ENCODE measurements around the gene NKX2-3.

Gene NKX2-3

DNA sequence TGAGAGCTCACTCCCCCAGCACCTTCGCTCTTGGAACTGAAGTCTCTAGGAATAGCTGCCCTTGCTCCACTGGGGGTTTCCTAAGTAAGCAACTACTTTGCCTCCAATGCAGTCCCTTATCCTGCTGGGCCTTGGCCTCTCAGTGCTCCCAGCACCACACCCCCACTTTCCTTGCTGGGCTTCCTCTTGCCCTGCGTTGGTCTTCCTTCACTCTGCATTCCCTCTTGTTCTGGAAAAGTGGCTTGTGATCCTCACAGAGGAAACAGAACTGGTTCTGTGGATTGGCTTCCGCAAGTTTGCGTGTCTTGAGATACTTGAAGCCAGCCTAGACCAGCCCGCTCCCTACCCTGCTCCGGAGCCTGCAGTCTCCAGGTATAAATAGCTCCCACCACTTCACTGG lies 6.4 kb downstream of the NKX2-3 start:
- no peak for DNase-seq

DNA sequence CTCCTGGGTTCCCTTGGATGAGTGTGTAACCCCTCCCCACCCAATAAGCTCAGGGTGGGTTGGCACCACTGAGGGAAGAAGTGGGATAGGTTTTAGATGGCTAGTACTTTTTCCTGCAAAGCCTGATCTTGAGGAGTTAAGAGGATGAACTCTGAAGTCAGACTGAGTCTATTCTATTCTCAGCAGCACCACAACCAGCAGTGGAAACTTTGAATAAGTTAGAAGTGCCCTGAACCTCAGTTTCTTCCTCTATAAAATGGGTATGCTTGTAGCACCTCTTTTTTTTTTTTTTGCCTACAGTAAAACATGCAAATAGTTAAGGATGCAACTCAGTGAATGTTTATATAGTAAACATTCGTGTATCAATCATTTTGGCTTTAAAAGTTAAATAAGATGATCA lies 7.1 kb downstream of the NKX2-3 start:
- DNase-seq, result no peak

DNA sequence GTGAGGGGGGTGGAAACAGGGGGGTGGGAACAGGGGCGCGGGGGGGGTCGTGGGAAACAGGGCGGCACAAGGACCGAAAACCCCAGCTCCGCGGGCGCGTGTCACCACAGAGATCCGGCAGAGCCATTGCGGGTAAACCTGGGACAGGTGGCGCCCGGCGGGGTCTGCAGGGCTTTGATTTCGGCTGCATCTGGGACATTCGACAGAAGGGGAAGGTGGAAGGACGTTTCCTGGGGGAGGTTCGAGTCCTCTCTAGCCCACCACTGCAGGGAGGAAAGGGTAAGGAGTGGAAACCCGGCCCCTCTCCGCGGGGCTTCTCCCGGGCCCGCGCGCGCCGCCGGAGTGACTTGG lies 7.5 kb downstream of the NKX2-3 start:
- no peak for DNase-seq

DNA sequence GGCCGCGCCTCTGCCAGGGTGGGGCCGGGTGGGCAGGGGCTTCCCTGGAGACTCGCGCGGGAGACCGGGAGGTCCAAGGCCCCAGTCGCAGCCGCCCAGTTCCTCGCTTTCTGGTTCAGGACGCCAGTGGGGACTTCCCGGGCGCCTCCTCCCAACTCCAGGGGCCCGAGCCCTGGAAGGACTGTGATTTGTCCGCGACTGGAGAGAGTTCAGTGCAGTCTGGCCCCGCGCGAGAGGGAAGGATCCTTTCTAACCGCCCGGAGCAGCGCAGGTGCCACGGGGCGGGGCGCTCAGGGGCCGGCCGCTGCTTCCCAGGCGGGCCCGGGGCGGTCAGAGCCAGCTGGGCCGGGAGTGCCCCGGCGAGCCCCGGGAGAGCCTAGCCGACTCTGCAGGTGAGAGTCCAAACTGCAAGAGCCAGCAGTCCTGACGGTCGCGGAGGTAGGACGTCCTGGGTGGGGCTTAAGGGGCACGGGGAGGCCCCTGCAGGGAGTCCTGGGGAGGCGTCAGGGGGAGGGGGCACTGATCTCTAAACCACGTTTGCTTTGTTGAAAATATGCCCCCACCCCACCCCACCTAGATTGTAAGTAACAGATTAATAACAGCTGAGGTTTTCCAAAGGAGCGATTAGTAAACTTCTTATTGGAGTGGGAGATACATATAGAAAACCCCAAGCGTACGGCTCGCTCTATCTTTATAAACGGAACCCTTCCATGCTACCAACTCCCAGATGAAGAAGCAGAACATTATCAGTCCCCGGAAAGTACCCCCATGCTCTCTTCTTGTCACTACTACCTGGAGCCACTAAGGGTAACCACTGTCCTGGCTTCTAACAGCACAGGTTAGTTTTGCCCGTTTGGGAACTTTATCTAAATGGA lies 8.2 kb downstream of the NKX2-3 start:
- no peak for DNase-seq

DNA sequence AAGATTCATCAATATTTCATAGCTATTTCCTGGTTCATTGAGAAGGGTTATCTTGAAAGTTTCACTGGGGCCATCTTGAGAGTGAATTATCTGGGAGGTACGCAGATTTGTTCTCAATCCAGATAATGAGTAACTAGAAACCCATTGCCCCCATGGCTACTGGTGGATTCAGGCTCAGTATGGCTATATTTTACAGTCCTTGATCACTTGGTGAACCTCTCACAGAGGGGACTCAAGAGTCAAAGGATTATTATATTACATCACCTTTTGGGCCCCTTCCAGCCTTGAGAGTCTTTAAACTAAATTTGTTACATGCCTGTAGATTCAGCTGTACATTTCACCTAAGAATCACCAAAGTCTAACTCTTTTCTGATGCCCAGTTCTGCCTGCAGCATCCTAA lies 11.6 kb downstream of the NKX2-3 start:
- no peak for DNase-seq

DNA sequence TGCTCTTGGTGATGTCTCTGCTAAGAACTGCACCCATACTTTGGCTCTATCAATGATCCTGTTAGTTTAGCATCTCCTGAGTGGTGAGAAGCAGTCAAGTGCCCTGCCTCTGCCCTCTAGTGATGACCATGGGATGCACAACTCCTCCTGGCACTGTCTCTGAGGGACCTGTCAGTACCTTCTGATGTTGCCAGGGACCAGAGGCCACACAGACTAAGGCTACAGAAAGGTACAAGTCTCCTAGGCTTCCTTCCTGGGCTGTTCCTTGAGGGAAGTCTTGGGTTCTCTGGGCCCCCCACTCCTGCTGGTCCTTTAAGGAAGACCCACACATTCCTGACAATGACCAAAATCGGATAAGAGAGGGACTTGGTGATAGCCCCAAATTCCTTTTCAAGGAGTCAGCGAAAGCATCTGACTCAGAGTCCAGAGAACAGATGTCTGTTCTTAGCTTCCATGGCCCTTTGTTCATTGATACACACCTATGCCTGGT lies 15.3 kb downstream of the NKX2-3 start:
- no peak for DNase-seq

DNA sequence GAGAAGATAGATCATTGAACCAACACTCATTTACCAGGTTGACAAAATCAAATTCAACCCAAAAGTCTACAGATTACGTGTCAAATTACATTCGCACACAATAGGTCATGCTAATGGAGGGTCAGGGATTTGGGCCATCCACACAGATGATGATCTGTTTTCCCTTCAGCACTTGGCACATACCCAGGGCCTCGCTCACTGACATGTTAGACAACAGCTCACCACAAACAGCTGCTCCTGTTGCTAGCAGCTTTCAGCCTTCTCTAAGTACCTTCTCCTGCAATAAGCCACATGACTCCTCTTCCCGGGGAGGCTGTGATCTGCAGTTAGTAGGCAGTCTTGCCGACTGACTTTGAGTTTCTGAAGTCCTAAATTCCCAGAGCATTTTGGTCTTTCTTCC lies 18.4 kb downstream of the NKX2-3 start:
- no peak for DNase-seq

DNA sequence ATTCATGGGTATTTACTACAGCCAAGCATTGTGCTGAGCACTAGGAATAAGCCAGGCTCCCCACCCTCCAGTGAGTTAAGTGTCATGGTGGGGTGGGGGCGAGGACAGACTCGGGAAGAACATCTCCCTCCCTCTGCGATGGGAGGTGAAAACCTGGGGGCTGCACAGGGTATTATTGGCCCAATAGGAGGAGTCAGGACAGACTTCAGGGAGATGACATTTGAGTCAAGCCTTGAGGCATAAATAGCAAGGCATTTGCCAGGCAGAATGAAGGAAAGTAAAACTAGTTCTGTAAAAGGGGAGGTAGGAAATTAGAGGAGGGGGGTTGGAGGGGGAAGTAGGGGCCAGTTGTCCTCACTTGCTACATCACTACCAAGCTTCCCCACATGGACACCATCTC lies 18.9 kb downstream of the NKX2-3 start:
- DNase-seq, result no peak

DNA sequence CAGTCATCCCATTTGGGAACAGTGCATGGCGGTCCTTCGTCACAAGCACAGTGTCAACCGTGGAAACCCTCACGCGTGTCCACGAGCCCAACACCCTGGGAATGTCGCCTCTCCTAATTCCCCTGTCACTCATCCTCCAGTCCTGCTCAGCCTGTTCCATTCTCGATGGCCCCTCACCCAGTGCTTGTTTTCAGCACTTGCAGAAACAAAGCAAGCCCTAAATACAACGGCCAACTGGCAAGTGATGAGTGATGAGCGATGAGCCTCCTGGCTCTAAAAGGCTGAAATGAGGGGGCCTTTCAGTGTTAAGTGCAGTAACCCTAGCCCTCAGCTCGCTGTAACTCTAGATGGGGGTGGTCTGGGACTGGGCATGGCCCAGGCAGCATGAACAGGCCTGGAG lies 22.6 kb downstream of the NKX2-3 start:
- no peak for DNase-seq

DNA sequence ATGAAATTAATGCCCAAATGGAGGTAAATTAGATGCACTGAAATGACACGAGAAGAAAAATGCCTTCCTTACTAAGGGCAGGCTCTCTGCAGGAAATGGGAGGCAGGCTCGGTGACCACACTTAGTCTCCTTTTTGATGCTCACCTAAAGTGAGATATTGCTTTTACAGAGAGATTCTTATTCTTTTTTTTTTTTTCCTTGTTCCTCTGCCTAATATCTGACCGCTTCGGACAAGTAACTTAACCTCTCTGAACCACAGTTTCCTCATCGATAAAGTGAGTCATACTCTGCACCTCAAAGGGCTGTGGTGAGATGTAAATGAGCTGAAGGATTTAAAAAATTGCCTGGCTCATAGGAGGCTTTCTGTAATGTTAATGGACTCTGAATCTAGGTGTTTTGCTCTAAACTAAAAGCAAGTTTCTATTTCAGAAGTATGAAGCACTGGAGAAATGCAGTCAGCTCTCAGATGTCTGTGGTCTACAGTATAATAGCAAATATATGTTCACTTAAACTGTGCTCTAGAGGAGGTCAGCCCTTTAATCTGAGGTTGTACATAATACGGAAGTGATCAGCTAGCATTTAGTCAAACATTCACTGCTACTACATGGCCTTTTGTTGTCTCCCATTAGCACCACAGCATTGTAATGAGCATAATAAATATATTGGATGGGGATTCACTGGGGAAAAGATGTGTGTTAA lies 23.2 kb downstream of the NKX2-3 start:
- DNase-seq, result no peak

DNA sequence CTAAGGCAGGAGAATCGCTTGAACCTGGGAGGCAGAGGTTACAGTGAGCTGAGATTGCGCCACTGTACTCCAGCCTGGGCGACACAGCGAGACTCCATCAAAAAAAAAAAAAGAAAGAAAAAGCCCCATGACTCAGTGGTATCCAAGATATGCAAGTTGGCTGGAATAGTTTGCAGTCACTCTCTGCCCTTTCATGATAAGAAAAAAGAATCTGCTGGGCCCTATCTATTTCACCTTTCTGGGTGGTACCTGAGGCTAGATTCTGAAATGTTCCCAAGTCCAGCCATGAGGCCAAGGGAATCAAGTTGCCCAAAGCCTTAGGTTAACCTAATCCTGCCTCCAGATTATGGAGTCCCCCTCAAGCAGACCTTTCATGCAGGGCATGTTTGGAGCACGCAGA lies 24.3 kb downstream of the NKX2-3 start:
- DNase-seq, result no peak

DNA sequence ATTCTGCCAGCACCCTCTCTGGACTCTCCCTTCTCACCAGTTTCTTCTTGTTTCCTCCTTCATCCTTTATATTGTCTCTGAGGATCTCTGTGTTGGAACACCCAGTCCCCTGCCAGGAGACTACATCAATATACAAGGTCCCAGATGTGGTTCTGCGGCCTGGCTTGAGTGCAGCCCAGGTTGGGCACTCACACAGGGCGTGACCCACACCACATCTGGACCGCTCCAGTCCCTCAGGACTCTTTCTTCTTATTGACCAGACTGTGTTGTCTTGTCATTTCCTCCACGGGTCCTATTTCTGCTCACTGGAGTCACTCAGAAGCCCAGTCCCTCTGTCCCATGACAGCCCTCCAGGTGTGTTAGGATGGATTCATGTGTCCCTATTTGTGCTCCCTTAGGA lies 26.0 kb downstream of the NKX2-3 start:
- DNase-seq, result no peak

DNA sequence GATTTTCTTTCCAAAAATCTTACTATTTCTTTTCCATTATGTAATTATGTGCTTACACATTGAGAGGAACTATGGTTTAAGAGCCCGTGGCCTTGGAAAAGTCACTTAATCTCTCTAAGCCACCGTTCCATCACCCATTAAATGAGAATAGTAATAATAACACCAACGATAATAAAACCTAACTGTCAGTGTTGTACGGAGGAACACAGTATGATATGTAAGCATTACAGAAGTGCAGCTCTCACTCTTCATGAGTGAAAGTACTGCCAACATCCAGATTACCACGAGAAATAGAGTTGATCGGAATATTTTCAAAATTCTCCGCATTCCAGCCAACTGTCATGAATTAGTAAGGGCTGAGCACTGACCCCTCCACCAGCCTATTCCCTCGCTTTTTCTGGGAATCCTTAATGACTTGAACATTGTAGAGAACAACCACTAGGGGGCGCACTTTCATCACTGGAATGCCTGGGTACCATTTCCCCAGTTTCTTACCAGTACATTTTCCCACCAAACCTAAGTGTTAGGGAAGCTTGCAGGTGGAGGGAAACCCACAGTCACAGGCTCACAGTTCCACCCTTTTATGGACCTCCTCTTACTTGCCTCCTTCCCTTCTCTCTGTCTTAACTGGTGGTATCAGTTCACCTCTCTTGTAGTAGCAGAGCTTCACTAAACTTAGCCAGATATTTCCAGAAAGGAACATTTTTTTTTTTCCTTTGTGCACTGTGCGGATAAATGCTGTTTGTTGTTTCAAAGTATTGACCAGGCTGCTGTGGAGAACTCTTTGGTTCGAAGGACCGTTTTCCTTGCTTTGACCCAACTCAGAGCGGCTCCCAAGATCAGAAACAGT lies 27.8 kb downstream of the NKX2-3 start:
- no peak for DNase-seq

DNA sequence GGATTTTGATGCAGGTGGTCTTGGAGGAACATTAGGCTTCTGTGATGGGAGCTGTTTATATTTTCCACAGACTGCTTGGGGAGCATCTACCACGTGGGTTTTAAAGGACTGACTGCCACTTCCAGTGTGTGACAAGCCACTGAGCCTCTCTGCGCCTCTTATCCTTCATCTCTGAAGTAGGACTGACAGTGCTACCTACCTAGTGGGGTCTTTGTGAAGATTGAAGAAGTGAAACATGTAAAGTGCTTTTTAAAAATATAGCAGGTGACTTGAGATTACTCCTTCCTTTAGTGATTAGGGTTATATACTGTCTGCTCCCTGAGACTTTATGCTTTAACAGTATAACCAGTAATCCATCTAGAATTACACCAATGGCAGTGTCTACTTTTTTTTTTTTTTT lies 29.9 kb downstream of the NKX2-3 start:
- DNase-seq, result no peak

DNA sequence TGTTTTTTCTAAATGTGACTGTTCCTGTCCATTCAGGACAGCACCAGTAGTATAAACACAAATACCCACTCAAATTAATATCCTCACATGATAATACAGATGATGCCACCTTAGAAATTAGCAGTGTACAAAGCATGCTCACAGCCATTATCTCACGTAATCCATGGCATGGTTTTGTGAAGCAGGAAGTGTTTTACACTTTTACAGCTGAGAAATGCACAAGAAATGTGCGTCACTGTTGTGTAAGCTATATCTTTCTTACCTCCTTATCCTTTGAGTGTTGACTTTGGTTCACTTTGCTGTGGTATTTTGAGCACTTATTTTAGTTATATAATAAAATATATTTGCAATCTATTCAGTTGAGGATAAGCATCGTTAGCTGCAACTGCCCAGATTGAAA lies 31.6 kb downstream of the NKX2-3 start:
- no peak for DNase-seq

DNA sequence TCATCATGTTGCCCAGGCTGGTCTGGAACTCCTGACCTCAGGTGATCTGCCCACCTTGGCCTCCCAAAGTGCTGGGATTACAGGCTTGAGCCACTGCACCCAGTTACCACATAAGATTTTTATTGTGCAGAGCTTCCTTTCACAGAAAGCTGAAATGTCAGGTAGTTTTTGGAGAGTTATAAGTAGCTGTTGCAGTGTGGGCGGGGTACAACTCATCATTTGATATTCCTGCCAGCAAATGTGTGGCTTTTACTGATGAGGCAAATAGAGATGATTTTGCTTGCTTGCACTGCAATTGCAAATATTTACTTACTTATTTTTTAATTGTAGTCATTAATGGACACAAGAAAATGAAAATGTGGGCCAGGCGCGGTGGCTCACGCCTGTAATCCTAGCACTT lies 32.4 kb downstream of the NKX2-3 start:
- no peak for DNase-seq

DNA sequence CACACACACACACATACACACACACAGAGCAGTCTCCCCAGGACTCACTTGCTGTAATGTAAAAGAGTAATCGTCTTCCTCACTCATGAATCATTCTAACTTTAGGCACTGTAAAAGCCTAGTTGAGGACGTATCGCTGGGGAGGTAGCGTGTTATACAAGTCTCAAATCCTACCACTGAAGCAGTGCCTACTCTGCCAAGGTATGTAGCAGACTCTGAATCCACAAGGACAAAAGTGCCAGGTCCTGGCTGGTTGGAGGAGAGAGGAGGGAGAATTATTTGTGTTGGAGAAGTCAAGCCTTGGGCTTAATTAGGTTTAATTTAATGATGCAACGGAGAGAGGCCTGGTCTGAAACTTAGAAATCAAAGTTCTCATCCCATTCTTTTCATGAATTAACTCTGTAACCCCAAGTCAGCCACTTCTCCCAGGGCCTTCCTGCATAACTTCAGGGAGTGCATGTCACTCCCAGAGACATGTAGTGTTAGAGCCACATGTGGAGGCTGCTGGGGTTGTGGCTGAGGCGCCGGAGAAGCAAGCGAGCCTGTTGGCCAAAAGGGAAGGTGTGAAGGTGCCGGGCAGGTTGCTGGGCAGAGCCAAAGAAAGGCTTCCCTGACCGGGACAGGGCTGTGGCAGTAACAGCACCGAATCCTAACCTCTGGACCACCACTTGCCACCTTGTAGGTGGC lies 36.7 kb downstream of the NKX2-3 start:
- DNase-seq, result no peak

DNA sequence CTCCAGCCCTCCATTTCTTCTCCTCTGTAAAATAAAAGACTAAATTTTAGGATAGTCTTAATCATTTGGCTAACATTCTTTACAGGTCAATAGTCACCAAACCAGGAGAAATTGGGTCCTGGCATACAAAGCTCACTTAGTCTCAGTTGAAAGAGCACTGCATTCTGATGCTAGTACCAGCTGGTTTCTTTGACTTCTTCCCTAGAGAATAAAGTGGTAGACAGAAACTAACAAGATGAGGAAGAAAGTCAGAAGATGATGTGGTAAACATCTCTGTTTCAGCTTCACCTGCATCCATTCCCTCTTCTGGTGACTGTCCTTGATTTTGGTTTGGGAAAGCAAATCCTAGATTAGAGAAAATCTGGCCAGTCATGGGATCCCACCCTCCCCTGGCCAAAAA lies 37.2 kb downstream of the NKX2-3 start:
- no peak for DNase-seq

DNA sequence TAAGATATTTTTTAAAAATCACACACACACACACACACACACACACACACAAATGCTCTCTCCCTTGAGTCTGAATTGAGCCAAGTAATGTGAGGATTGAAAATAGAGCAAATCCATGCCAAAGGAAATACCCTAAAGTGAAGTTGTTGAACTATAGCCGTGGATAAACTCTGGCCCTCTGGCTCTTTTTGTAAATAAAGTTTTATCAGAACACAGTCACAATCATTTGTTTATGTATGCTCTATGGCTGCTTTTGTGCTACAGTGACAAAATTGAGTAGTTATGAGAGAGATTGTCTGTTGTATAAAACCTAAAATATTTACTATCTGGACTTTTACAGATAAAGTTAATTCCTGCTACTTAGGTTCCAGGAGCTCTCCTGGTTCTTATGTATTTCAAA lies 39.1 kb downstream of the NKX2-3 start:
- no peak for DNase-seq

DNA sequence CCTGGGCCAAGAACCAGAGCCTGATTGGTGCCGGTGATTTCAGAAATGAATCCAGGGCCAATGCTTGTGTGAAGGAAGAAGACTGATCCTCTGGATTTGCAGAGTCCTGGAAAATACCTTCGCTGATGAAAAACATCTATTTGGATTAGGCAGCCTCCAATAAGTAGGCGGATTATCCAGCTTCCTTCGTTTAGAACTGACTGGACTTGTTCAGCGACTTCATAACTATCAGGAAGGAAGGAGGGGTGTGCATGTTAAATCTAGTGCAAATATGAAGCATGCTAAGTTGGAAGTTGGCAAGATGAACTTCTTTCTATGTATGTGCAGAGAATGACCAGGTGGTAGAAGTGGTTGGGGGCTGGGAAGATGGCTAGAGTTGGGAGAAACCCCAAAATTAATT lies 41.0 kb downstream of the NKX2-3 start:
- DNase-seq, result no peak

DNA sequence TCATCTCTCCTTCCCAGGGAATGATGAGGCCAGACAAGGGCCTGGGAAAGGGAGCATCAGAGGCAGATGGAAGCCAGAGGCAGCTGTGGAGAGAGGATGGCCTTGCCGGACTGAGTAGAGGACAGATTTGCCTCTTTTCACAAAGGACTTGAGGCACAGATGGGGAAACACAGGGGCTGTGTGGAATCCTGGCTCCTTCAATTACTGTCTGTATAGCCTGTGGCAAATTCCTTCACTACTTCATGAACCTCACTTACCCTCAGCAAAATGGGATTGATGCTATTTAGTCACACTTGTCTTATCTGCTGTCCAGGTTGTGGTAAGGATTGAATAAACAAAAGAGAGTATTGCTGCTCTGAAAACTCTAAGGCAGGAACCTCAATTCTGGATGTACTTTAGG lies 47.2 kb downstream of the NKX2-3 start:
- DNase-seq, result no peak

DNA sequence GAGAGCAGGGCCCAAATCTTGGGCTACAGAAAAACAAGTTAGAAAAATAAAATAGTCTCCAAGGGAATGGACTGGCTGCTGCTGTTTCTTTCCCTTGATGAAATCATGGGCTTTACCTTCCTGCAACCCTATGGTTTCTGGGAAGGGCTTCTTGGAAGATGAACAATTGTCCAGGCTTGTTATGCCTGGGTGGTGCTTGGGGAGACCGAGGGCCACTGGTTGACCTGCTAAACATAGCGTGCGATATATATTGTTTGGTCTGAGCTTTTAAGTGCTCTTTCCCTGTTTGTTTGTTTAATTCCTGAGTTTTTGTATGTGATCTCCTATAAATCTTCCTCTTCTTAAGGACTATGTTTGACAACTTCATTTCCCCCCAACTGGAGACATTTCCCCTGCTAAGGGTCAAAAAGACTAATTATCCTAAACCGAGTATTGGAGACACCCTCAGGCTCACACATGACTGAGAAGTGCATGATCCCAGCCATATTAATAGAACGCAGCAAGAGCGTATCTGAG lies 49.6 kb downstream of the NKX2-3 start:
- no peak for DNase-seq

DNA sequence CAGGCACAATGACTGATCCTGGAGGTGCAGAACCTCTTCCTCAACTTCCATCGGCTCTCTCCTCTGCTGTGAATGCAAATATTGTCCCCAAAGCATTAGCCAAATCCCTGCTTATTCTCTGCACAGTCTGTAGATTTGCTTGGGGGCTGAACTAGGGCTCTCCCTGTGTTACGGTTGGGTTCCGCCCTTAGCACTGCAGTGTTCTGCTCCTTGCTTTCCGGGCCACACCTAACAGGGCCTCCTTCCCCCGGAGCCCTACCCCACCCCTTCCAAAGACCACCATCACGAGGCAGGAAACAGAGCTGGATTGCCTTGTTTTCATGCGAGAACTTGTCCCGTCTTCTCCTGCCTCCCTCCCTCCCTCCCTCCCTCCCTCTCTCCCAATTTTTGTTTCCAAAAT lies 50.9 kb downstream of the NKX2-3 start:
- no peak for DNase-seq
